GM21723 (cell line): ENCODE measurements around the gene FGL2.
"Not testable (repeated sequence)": the region's sequence is repeated elsewhere in the genome, so short reads cannot be mapped to it uniquely, and the experiment has no call there.

Experiments
- ATAC-seq: cut with Tn5 transposase; IDR thresholded peaks from one replicate; pipeline ENCODE4 v1.9.1; 2021; ENCODE audit warnings: mild to moderate bottlenecking, moderate library complexity; ENCODE audit not compliant: unreplicated experiment

Gene FGL2

DNA sequence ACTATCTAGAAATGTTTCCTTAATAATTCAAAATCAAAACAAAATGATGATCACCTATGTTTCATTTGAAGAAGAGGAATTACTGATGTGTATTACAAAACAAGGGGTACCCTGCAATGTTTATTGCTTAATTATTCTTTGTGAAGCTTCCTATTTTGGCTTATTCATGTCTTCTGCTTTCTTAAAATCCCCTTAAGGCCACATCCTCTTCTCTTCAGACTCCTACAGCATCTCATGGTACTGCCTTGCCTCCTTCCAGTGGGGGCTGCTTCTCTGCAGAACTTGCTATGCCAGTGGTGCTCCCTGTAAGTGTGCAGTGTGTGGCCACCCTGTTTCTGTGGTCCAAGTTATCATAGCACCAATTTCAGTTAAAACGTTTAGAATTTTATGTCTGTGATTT, 42.2 kb downstream of the FGL2 start:
- ATAC-seq, result peak; percentile 70

- peak; percentile 91 for ATAC-seq
Observed at GRCh38 chr7:77157034-77157433, 42.6 kb downstream of the FGL2 start.

- ATAC-seq, result not testable (repeated sequence)
Observed at GRCh38 chr7:77155601-77156377, 43.8 kb downstream of the FGL2 start.

DNA sequence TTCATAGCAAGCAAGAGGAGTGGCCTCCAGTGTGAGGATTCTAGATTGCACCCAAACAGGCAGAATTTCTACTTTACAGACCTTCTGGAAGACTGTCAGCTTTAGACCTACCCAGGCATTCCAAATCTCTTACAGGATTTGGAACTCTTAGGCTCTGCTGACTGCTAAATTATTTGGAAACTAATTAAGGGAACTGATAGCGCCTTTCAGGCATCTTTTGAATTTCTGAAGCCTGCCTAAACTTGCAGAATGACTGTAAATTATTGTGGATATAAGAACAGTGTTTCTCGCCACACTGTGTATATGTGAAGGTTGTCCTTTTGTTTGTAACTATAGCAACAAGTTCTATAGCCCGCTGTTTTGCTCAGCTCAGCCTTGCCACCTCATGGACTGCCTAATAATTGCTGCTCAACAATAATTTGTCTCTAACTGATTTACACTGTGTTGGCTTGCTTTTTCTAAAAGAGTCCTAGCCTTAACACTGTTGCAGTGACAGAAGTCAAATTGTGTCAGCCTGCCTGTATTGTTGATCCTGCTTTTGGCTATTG, 44.6 kb downstream of the FGL2 start:
- ATAC-seq, result peak; percentile 47

DNA sequence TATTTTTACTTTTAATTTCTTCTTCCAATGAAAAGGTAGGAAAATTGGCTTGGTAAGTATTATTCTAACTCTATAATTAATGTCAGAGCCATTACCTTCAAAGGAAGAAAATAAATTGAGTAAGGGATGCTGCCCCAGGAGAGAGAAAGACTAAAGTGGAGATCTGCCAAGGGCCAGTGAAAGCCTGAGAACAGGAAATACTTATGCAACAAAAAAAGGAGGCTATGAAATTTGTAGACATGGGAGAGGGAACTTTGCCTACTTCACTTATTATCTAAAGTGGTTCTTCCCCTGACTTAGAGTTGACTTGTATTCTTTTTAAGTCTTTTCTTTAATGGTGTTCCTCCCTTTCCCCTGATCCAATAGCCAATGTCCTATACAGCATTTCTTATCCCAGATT, 47.4 kb downstream of the FGL2 start:
- not testable (repeated sequence) for ATAC-seq
